Gastrocnemius medialis (tissue), 4 donors: ENCODE measurements around the gene HOXB2.

ENCODE experiments used
- POLR2A ChIP-seq, 2 donors: fragments of 450-650 bp; IDR thresholded peaks; one replicate each; pipeline ENCODE4 v1.6.1; 2017; ENCODE audit warnings: antibody characterized with exemption in 2 of 2, mild to moderate bottlenecking in 2 of 2, moderate library complexity in 2 of 2
- TF ChIP-seq, protein P1 (sequence below), 5 experiments: fragments of 450-650 bp in 3 of 5; fragments of 200-600 bp in 2 of 5; sonication (generic) in 2 of 5; IDR thresholded peaks in 4 of 5; conservative IDR thresholded peaks in 1 of 5; 1 replicate in 4 of 5; 2 replicates in 1 of 5; pipeline ENCODE4 v1.5.1; 2016 to 2019; ENCODE audit warnings: antibody characterized with exemption in 5 of 5, mild to moderate bottlenecking in 3 of 5, moderate library complexity in 3 of 5

DNA sequence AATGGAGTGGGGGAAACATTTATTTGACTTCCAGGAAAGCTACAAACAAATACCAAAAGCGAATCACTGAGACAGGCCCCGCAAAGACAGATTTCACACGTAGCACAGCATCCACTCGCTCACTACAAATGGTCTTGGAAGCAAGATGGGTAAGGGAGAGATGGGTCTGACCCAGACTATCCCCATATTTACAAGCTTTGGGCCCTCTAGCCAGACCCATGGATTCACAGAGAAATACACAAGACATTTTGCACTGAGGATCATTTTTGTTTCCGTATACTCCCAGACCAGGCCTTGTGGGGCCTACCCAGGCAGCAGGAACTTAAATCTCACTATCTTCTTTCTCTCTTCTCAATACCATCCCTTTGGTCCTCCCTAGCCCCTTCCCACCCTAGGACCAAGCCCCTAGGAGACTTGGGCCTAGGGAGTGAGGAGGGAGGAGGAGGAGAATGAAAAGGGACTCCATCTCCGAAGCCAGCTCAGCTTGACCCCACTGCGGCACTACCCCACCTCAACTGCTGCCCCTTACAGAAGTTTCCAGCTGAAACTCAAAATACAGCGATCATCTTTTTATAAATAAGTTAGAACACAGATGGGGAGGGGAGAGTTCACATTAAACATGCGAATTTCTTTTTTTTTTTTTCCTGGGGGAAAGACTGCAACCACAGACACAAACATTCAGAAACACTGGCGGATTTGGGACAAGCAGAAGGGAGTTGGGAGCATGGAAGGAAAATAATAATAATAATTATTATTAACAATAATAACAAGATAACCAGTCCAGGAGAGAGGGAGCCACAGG is 46.5 kb upstream of the HOXB2 start:
- TF ChIP-seq, protein P1, sequence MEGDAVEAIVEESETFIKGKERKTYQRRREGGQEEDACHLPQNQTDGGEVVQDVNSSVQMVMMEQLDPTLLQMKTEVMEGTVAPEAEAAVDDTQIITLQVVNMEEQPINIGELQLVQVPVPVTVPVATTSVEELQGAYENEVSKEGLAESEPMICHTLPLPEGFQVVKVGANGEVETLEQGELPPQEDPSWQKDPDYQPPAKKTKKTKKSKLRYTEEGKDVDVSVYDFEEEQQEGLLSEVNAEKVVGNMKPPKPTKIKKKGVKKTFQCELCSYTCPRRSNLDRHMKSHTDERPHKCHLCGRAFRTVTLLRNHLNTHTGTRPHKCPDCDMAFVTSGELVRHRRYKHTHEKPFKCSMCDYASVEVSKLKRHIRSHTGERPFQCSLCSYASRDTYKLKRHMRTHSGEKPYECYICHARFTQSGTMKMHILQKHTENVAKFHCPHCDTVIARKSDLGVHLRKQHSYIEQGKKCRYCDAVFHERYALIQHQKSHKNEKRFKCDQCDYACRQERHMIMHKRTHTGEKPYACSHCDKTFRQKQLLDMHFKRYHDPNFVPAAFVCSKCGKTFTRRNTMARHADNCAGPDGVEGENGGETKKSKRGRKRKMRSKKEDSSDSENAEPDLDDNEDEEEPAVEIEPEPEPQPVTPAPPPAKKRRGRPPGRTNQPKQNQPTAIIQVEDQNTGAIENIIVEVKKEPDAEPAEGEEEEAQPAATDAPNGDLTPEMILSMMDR (IDR thresholded peaks at IDR 0.05 in 4 of 5, conservative IDR thresholded peaks at IDR 0.05 in 1 of 5), result no peak
- no peak for TF ChIP-seq POLR2A (IDR thresholded peaks at IDR 0.05)
